HepG2 (cell line): ENCODE results near the gene SCYL1. TPM values are rescaled to one million over a fixed set of nuclear protein-coding genes. Genes with fewer than 3 reads are reported as not detected.

Source experiments
- ELF3 ChIP-seq: IDR thresholded peaks from 2 replicates; pipeline ENCODE4 v1.6.1; 2016; ENCODE audit warnings: missing genetic modification reagents, missing compliant biosample characterization
- HDAC1 ChIP-seq: sonication (generic); formaldehyde crosslinking; IDR thresholded peaks from 2 replicates; pipeline ENCODE4 v1.5.1; 2020; ENCODE audit warnings: mild to moderate bottlenecking, missing genetic modification reagents
- HNRNPLL ChIP-seq: fragments of 200-400 bp; formaldehyde crosslinking; IDR thresholded peaks from 2 replicates; pipeline ENCODE4 v1.6.1; 2017; ENCODE audit warnings: mild to moderate bottlenecking, low read depth, low read length; ENCODE audit not compliant: poor library complexity, severe bottlenecking
- KMT2B ChIP-seq: IDR thresholded peaks from 2 replicates; pipeline ENCODE4 v1.6.1; 2016; ENCODE audit warnings: missing genetic modification reagents, missing compliant biosample characterization
- MAZ ChIP-seq, 2 experiments: sonication (generic) in 1 of 2; formaldehyde crosslinking in 1 of 2; IDR thresholded peaks; 2 replicates each; pipeline versions ENCODE4 v1.5.0 to v1.6.1; 2012 to 2020; ENCODE audit warnings: low read depth in 2 of 2, mild to moderate bottlenecking in 2 of 2, borderline replicate concordance in 1 of 2, improper control_type of control experiment in 1 of 2, low read length in 1 of 2, missing genetic modification reagents in 1 of 2, moderate library complexity in 1 of 2
- MED13 ChIP-seq: sonication (generic); formaldehyde crosslinking; IDR thresholded peaks from 2 replicates; pipeline ENCODE4 v1.5.0; 2020; ENCODE audit warnings: missing genetic modification reagents
- MXD3 ChIP-seq: IDR thresholded peaks from 2 replicates; pipeline ENCODE4 v1.6.1; 2016; ENCODE audit warnings: mild to moderate bottlenecking, missing biosample characterization, missing genetic modification reagents
- MYC ChIP-seq: sonication (generic); formaldehyde crosslinking; IDR thresholded peaks from 2 replicates; pipeline ENCODE4 v1.9.0; 2021; ENCODE audit warnings: missing genetic modification reagents, borderline replicate concordance
- NCOR1 ChIP-seq: fragments of 200-600 bp; sonication (generic); IDR thresholded peaks from 2 replicates; pipeline ENCODE4 v1.7.0; 2017; ENCODE audit warnings: antibody characterized with exemption, low read length, borderline replicate concordance
- PITX1 ChIP-seq: sonication (generic); formaldehyde crosslinking; IDR thresholded peaks from 2 replicates; pipeline ENCODE4 v1.5.1; 2020; ENCODE audit warnings: mild to moderate bottlenecking, missing genetic modification reagents
- POGK ChIP-seq: sonication (generic); formaldehyde crosslinking; conservative IDR thresholded peaks from 2 replicates; pipeline ENCODE4 v1.8.0; 2022; ENCODE audit warnings: mild to moderate bottlenecking, moderate library complexity, missing genetic modification reagents
- SALL1 ChIP-seq: sonication (generic); formaldehyde crosslinking; IDR thresholded peaks from 2 replicates; pipeline ENCODE4 v1.8.0; 2022; ENCODE audit warnings: mild to moderate bottlenecking, missing genetic modification reagents
- STAT5B ChIP-seq: sonication (generic); formaldehyde crosslinking; IDR thresholded peaks from 2 replicates; pipeline ENCODE4 v1.4.0; 2020; ENCODE audit warnings: missing genetic modification reagents
- ZBTB37 ChIP-seq: sonication (generic); formaldehyde crosslinking; IDR thresholded peaks from 2 replicates; pipeline ENCODE4 v1.4.0; 2020; ENCODE audit warnings: mild to moderate bottlenecking, missing genetic modification reagents
- ZNF225 ChIP-seq: sonication (generic); formaldehyde crosslinking; IDR thresholded peaks from 2 replicates; pipeline ENCODE4 v1.4.0; 2020; ENCODE audit warnings: mild to moderate bottlenecking, missing genetic modification reagents
- ZNF407 ChIP-seq: sonication (generic); formaldehyde crosslinking; IDR thresholded peaks from one replicate; pipeline ENCODE4 v1.5.1; 2020; ENCODE audit warnings: mild to moderate bottlenecking, missing genetic modification reagents; ENCODE audit errors: not compliant biosample characterization
- polyA plus RNA-seq, 8 experiments: library from polyadenylated mRNA; depleted of rRNA in 3 of 8; stranded (reverse) in 7 of 8; unstranded in 1 of 8; fragments of >200 nt; fragmentation: Illumina TruSeq in 4 of 8; extraction: Trizol in 4 of 8; gene quantifications; 2 replicates each; pipeline versions ENCODE4 v1.2.1 to v1.2.3, GENCODE V29; 2011 to 2016; ENCODE audit warnings: low read depth in 4 of 8, missing spikeins in 1 of 8, mixed read lengths in 1 of 8; ENCODE audit not compliant: insufficient read depth in 1 of 8
- total RNA-seq, 5 experiments: library from RNA; depleted of rRNA; stranded (reverse); fragments of >200 nt; fragmentation: Illumina TruSeq; extraction: Trizol; gene quantifications; 2 replicates each; pipeline ENCODE4 v1.2.3, GENCODE V29; 2016; ENCODE audit warnings: low read depth in 1 of 5

SCYL1 gene
- total and polyA plus RNA-seq, 2 of the 13 experiments (the other 11 are each of a cell fraction or from before 2014, with no cell fraction given): 65.9 to 103 TPM

- TF ChIP-seq NCOR1: 0 out of 2 replicates have a peak, but pooled peaks have one; percentile 28
- TF ChIP-seq POGK (CRISPR knock-in tag): peak; percentile 58
- TF ChIP-seq SALL1 (CRISPR knock-in tag): peak; percentile 60; the same call in 1 of the 2 replicates
- TF ChIP-seq ZNF407 (CRISPR knock-in tag): no peak
- TF ChIP-seq HNRNPLL: peak; percentile 10
- TF ChIP-seq MYC (CRISPR knock-in tag): peak; percentile 22; the same call in 1 of the 2 replicates
- peak; percentile 49; the same call in 1 of the 2 replicates for TF ChIP-seq MXD3 (CRISPR knock-in tag)
- peak; percentile 26; the same call in 1 of the 2 replicates for TF ChIP-seq PITX1 (CRISPR knock-in tag)
- TF ChIP-seq MED13: 0 out of 2 replicates have a peak, but pooled peaks have one; percentile 12
- TF ChIP-seq ZBTB37 (CRISPR knock-in tag): no peak
- TF ChIP-seq MAZ (IDR thresholded peaks at IDR 0.05; ENCODE audit: borderline replicate concordance, low read depth, low read length): 0 out of 2 replicates have a peak, but pooled peaks have one; percentile 47
- peak; percentile 77 for TF ChIP-seq MAZ (CRISPR knock-in tag; IDR thresholded peaks at IDR 0.05; ENCODE audit: low read depth)
- no peak for TF ChIP-seq STAT5B (CRISPR knock-in tag)
- peak; percentile 23; the same call in 1 of the 2 replicates for TF ChIP-seq KMT2B (CRISPR knock-in tag)
- TF ChIP-seq ELF3 (CRISPR knock-in tag): peak; percentile 28; the same call in 1 of the 2 replicates
- 0 out of 2 replicates have a peak, but pooled peaks have one; percentile 24 for TF ChIP-seq ZNF225 (CRISPR knock-in tag)
- peak; percentile 56 for TF ChIP-seq HDAC1
Observed at GRCh38 chr11:65557280-65558001, 32.6 kb downstream of the SCYL1 start (continued).
